HG02840 (cell line): Measurements from ENCODE around the gene SMARCA4.
"Not testable (repeated sequence)": the region's sequence is repeated elsewhere in the genome, so short reads cannot be mapped to it uniquely, and the experiment has no call there.

Experiments used
- ATAC-seq: cut with Tn5 transposase; IDR thresholded peaks from one replicate; pipeline ENCODE4 v1.9.1; 2021; ENCODE audit warnings: mild to moderate bottlenecking, moderate library complexity, moderate number of reproducible peaks; ENCODE audit not compliant: unreplicated experiment, low FRiP score

Gene SMARCA4

DNA sequence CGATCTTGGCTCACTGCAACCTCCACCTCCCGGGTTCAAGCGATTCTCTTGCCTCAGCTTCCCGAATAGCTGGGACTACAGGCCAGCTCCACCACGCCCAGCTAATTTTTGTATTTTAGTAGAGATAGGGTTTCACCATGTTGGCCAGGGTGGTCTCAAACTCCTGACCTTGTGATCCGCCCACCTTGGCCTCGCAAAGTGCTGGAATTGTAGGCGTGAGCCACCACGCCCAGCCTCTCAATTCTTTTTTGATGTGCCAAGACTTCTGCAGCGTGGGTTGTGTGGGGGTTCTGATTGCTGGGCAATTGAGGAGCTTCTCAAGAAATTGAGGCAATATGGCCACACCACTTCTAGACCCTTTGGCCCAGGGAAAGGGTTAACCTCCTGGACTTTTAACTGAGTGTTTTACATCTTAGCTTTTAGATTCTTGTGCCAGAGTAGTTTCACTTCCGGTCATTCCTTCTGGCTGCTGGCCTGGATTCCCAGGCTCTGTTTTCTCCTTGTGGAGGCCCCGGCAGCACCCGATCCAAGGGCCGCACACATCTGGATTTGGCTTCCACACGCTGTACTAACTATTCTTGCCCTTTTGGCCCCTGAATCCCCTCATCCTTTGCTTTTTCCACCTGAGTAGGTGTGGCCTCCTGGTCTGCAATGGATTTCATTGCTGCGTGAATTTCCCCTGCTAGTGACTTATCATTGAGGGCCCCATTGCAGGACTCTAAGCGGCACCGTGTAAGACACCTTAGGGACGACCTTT is 14.7 kb downstream of the SMARCA4 start:
- ATAC-seq = no peak

DNA sequence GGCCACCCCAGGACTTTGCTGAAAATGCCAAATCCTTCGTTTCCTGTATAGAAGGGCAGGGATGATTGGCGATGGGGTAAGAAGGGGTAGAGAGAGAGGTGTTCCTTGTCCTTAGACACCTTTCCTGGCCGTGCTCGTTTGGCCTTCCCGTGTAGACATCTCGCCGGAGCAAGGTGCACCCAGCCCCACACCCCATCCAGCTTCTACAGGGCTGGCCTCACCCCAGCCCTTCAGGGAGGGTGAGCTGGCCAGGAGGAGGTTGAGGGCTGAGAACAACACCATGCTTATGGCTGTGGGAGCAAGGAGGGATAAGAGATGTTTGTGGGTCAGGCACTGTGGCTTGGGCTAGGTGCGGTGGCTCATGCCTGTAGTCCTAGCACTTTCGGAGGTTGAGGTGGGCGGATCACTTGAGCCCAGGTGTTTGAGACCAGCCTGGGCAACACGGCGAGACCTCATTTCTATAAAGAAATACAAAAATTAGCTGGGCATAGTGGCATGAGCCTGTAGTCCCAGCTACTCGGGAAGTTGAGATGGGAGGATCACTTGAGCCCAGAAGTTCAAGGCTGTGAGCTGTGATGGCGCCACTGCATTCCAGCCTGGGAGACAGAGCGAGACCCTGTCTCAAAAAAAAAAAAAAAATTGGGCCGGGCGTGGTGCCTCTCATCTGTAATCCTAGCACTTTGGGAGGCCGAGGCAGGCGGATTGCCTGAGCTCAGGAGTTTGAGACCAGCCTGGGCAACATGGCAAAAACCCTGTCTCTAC is 15.5 kb downstream of the SMARCA4 start:
- ATAC-seq = no peak

- ATAC-seq = no peak
Measured at GRCh38 chr19:10977742-10978092, 16.9 kb downstream of the SMARCA4 start.

DNA sequence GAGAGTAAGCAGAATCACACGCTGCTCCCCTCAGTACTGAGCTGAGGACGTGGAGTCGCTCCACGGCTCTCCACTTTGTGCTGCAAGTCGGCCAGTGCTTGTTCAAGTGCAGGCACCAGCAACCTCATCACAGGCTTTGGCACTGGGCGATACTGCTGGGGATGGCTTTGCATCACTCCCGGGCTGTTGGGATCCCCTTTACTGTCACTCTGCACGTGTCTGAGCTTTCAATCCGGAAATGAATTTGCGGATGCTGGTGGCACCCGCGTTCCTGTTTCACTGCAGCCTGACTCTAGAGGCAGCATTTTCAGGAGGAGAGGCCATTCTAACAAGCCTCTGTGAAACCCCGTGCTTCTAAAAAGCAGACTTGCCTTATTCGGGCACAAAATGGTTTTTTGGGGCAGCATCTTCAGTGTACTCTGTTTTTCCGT is 19.1 kb downstream of the SMARCA4 start:
- ATAC-seq = no peak

DNA sequence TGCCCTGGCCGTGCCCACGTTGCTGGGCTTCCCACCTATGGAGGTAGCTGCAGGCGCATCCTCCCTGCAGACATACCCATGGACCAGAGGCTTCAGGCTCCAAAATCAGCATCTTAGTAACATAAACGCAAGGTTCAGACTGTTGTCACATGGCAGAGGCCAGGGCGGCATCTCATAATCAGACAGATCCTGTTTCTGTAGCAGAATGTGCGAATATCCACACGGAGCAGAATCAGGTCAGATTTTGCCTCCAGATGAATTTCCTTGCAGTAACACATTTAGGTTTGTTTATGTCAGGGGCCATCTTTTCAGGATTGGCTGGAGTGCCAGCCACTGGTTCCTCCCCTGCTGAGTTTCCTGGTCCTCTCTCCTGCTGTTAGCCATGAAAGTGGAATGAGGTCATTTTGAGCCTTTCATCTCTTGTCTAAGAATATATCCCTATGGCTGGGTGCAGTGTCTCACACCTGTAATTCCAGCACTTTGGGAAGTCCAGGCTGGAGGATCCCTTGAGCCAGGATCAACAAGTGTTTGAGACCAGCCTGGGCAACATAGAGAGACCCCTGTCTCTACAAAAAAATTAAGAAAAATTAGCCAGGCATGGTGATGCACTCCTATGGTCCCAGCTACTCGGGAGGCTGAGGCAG is 20.5 kb downstream of the SMARCA4 start:
- ATAC-seq = no peak

DNA sequence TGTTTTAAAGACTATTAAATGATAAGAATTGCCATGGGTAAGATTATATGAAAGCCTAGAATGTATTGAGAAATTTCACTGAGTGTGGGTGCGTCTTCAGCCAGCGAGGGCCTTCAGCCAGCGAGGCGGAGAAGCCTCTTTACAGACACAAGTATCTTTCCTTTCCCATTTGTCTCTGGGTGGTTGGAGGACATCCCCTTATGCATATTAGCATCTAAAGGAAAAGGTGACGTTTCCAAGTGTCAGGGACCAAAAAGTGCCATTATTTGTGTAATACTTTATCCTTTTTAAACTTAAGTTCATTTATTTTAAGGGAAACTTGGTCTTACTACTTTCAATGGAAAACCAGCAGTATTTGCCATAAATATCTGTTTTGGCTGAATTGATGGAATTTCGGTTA is 22.2 kb downstream of the SMARCA4 start:
- ATAC-seq = no peak

- no peak for ATAC-seq
Measured at GRCh38 chr19:10984166-10984735, 23.4 kb downstream of the SMARCA4 start.

DNA sequence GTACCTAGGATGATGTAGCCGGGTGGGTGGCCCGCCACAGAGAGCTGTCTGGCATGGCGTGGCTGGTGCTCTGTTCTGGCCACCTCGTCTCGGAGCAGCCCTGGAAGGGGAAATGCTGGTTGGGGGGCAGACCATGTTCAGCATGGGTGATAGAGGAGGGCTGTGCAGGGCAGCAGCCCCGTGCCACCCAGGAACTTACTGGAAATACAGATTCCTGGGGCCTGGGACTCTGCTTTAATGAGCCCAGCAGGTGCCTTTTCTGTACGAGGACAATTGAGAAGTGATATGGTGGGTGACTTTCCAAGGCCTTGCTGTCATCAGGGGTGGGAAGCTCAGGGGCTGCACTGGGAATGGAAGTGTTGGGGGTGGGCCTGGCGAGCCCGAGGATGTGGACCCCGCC is 24.7 kb downstream of the SMARCA4 start:
- ATAC-seq = no peak

DNA sequence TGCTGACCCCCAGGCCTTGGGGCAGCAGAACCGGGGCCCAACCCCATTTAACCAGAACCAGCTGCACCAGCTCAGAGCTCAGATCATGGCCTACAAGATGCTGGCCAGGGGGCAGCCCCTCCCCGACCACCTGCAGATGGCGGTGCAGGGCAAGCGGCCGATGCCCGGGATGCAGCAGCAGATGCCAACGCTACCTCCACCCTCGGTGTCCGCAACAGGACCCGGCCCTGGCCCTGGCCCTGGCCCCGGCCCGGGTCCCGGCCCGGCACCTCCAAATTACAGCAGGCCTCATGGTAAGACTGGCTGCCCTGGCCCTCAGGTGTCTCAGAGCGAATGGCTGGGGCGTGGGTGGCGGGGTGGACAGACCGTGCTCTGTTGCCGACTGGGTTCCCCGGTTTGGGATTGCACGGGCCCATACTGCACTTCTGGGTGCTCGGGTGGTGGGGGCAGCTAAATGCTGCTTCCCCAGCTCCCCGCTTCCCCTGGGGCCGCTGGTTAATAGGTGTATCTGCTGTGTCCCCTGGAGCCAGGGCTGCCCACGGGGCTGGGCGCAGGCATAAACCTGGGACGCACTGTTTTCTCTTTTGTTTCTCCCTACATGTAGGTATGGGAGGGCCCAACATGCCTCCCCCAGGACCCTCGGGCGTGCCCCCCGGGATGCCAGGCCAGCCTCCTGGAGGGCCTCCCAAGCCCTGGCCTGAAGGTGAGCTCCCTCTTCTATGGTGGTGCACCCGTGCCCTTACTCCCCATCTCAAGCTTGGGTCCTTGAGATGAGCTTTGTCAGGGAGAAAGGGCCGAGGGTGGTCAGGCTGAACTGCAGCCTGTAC is 25.7 kb downstream of the SMARCA4 start:
- ATAC-seq = no peak

- ATAC-seq = no peak
Measured at GRCh38 chr19:10987571-10988297, 26.9 kb downstream of the SMARCA4 start.

DNA sequence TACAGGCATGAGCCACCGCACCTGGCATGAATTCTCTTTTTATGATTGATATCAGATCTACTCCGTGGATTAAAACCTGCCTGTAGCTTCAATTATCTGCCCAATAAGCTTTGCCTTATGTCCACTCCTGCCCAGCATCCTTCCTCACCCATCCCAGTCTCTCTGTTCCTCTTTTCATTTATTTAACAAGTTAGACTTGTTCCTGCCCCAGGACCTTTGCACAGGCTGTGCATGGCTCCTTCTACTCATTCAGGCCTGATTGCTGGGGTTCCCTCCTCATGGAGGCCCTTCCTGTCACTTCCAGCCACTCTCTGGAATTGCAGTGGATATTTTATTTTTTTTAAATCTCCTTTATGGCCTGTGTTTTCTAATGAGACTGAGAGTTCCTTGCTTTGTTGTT is 27.6 kb downstream of the SMARCA4 start:
- ATAC-seq = no peak

DNA sequence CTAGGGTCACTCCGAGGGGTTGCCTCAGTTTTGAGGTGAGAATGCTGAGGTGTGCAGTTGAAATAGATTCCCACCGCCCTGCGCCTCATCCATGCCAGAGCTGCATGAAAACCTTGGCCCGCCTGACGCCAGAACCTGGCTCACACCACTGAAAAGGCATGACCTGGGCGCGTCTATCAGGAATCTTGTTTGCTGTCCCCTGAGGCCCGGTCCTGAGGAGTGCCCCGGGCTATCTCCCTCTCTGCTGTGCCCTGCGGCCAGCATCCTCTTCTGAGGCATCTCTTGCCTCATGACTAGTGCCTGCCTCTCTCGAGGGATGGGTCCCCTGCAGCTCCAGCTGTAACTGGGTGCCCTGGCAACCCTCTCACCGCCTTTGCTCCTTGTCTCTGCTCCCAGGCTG is 28.1 kb downstream of the SMARCA4 start:
- no peak for ATAC-seq

DNA sequence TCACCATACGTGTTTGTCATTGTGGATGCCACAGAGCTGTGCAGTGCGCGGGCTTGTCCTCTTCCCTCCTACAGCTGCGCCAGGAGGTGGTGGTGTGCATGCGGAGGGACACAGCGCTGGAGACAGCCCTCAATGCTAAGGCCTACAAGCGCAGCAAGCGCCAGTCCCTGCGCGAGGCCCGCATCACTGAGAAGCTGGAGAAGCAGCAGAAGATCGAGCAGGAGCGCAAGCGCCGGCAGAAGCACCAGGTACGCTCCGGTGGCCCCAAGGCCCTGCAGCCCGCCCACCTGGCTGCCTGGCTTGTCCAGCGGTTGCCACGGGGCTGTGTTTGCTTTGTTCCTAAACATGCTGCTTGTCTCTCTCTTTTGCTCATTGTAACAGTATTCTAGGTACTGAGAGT is 30.2 kb downstream of the SMARCA4 start:
- no peak for ATAC-seq

GRCh38 chr19:10991521-10992081 is 30.8 kb downstream of the SMARCA4 start:
- no peak for ATAC-seq

- ATAC-seq = not testable (repeated sequence)
Measured at GRCh38 chr19:10992174-10992573, 31.3 kb downstream of the SMARCA4 start.

- no peak for ATAC-seq
Measured at GRCh38 chr19:10995926-10996600, 35.2 kb downstream of the SMARCA4 start.

GRCh38 chr19:10998045-10998533 is 37.3 kb downstream of the SMARCA4 start:
- no peak for ATAC-seq

DNA sequence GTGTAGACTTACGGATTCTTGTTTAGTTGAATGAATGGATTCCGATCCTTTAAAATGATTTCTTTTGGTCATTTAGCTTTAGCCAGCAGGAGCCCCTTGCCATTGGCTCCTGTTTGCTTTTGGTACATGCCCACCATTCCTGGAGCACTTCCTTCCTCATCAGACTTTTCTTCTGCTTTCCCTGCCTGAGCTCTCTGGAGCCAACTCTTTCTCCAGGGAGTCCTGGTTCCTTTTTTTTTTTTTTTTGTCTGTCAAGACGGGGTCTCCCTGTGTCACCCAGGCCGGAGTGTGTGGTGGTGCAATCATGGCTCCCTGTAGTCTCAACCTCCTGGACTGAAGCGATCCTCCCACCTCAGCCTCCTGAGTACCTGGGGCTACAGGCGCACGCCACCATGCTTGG is 37.8 kb downstream of the SMARCA4 start:
- no peak for ATAC-seq

DNA sequence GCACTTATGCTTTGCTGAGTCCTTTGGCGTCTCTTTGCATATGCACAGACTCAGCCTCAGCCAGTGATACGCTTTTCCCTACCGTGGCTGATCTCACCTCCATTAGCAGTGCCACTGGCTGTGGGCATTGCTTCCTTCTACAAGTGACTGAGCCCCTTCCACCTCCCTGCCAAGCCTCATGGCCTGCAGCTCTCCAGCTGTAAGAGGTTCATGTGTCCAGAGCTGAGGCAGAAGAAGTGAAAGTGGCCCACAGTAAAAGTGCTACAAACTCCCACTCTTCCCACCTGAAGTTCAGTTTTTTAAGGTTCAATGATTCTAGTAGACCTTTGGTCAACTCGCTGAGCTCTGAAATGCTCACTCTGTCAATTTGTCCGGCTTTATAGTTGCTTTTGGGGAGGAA is 44.7 kb downstream of the SMARCA4 start:
- no peak for ATAC-seq
